Measurements from ENCODE around the gene HECA. TPM values are rescaled to one million over a fixed set of nuclear protein-coding genes. Genes with fewer than 3 reads are reported as not detected.
"Not testable (repeated sequence)": the region's sequence is repeated elsewhere in the genome, so short reads cannot be mapped to it uniquely, and the experiment has no call there.

The HECA gene
- total RNA-seq, 1 experiment from 2014 or later: 11.6 TPM

- Histone ChIP-seq H3K4me3 (no peak overlapping the region), H3K27me3 (ENCODE audit: insufficient read depth, low read depth) (no peaks in the 10 kb centered on the region), H3K36me3 (ENCODE audit: low read depth) (no peaks in the 10 kb centered on the region), H3K4me2 (no peak overlapping the region), H3K9me3 (ENCODE audit: insufficient read depth, low read depth) (peaks cover 21% of the 10 kb centered on the region), H3F3A (ENCODE audit: insufficient read depth, low read depth) (no peaks in the 10 kb centered on the region), H2AFZ (no peak overlapping the region), H3K4me1 (replicated peaks; ENCODE audit: insufficient read depth) (no peaks in the 10 kb centered on the region), H3K9me2 (ENCODE audit: insufficient read depth) (no peaks in the 10 kb centered on the region), H3K27ac (no peak overlapping the region), H3K79me2 (ENCODE audit: low read depth) (no peaks in the 10 kb centered on the region), H4K20me1 (ENCODE audit: insufficient read depth) (no peaks in the 10 kb centered on the region)
- CTCF ChIA-PET: no interaction called here
- TF ChIP-seq, protein P1, sequence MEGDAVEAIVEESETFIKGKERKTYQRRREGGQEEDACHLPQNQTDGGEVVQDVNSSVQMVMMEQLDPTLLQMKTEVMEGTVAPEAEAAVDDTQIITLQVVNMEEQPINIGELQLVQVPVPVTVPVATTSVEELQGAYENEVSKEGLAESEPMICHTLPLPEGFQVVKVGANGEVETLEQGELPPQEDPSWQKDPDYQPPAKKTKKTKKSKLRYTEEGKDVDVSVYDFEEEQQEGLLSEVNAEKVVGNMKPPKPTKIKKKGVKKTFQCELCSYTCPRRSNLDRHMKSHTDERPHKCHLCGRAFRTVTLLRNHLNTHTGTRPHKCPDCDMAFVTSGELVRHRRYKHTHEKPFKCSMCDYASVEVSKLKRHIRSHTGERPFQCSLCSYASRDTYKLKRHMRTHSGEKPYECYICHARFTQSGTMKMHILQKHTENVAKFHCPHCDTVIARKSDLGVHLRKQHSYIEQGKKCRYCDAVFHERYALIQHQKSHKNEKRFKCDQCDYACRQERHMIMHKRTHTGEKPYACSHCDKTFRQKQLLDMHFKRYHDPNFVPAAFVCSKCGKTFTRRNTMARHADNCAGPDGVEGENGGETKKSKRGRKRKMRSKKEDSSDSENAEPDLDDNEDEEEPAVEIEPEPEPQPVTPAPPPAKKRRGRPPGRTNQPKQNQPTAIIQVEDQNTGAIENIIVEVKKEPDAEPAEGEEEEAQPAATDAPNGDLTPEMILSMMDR (conservative IDR thresholded peaks at IDR 0.05): no peak
- TF ChIP-seq EZH2 (IDR thresholded peaks at IDR 0.05; ENCODE audit: low read depth): no peak
- BruUV-seq (replicated peaks): no TSS peak
- intact Hi-C loops (cut with micrococcal nuclease; ENCODE audit: unreplicated experiment): no loop called here
- POLR2A ChIA-PET (ENCODE audit: unreplicated experiment): no interaction called here
- no peak for DNase-seq
Measured at GRCh38 chr6:139205843-139206242, 71.0 kb downstream of the HECA start.

- H4K20me1 ChIP-seq (ENCODE audit: insufficient read depth); H3K36me3 ChIP-seq (ENCODE audit: low read depth); BruUV-seq (replicated peaks); intact Hi-C loops (cut with micrococcal nuclease; ENCODE audit: unreplicated experiment); H3K79me2 ChIP-seq (ENCODE audit: low read depth); CTCF ChIA-PET; H3K27me3 ChIP-seq (ENCODE audit: insufficient read depth, low read depth); H3K4me2 ChIP-seq; POLR2A ChIA-PET (ENCODE audit: unreplicated experiment); H2AFZ ChIP-seq; H3K4me1 ChIP-seq (replicated peaks; ENCODE audit: insufficient read depth); H3F3A ChIP-seq (ENCODE audit: insufficient read depth, low read depth); H3K4me3 ChIP-seq; H3K27ac ChIP-seq; H3K9me2 ChIP-seq (ENCODE audit: insufficient read depth); DNase-seq: not testable (repeated sequence)
- H3K9me3 ChIP-seq (ENCODE audit: insufficient read depth, low read depth): peaks cover 15% of the 10 kb centered on the region
Measured at GRCh38 chr6:139210766-139211165, 75.9 kb downstream of the HECA start.

DNA sequence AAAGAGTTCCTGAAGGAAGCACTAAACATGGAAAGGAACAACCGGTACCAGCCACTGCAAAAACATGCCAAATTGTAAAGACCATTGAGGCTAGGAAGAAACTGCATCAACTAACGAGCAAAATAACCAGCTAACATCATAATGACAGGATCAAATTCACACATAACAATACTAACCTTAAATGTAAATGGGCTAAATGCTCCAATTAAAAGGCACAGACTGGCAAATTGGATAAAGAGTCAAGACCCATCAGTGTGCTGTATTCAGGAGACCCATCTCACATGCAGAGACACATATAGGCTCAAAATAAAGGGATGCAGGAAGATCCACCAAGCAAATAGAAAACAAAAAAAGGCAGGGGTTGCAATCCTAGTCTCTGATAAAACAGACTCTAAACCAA lies 77.6 kb downstream of the HECA start:
- H3K27ac ChIP-seq; POLR2A ChIA-PET (ENCODE audit: unreplicated experiment); H3K27me3 ChIP-seq (ENCODE audit: insufficient read depth, low read depth); H3K4me3 ChIP-seq; BruUV-seq (replicated peaks); H3K9me3 ChIP-seq (ENCODE audit: insufficient read depth, low read depth); H3K4me2 ChIP-seq; H3K9me2 ChIP-seq (ENCODE audit: insufficient read depth); H2AFZ ChIP-seq; H3K36me3 ChIP-seq (ENCODE audit: low read depth); DNase-seq; H4K20me1 ChIP-seq (ENCODE audit: insufficient read depth); intact Hi-C loops (cut with micrococcal nuclease; ENCODE audit: unreplicated experiment); CTCF ChIA-PET; H3K79me2 ChIP-seq (ENCODE audit: low read depth); H3K4me1 ChIP-seq (replicated peaks; ENCODE audit: insufficient read depth); H3F3A ChIP-seq (ENCODE audit: insufficient read depth, low read depth): not testable (repeated sequence)

DNA sequence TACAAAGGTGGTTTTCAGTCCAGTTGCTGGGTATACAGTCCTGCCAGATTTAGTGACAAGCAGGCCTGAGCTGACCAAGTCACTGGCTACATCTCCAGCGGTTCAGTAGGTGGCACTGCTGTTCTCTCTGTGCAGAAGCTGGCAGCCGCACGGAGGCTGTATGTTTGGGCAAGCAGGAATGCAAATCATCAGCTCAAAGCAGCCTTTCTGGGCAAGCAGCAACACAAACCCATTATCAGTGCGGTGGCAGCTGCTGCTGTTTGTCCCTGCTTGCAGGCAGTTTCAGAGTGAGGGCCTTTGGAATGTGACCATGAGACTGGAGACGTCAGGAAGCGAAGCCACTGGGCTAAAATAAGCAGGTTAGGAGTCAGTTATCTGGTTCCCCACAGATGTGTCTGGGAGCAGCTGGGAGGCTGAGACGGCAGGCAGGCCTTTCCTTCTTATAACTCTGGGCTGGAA lies 84.4 kb downstream of the HECA start:
- TF ChIP-seq EZH2 (IDR thresholded peaks at IDR 0.05; ENCODE audit: low read depth): no peak
- TF ChIP-seq, protein P1 (conservative IDR thresholded peaks at IDR 0.05): peak; percentile 86
- no peak overlapping the region for H3K4me3 ChIP-seq
- no peak overlapping the region for H3K27ac ChIP-seq
- no peak overlapping the region for H3K4me2 ChIP-seq
- H4K20me1 ChIP-seq (ENCODE audit: insufficient read depth): no peaks in the 10 kb centered on the region
- intact Hi-C loops (cut with micrococcal nuclease; ENCODE audit: unreplicated experiment): loop anchor here (1.0 kb wide), 3 partner anchors 145 to 405 kb away; no protein-coding TSS in a partner anchor
- no peaks in the 10 kb centered on the region; the same call in 1 of the 2 replicates for H3K9me2 ChIP-seq (ENCODE audit: insufficient read depth)
- no peaks in the 10 kb centered on the region for H3K36me3 ChIP-seq (ENCODE audit: low read depth)
- H3K4me1 ChIP-seq (replicated peaks; ENCODE audit: insufficient read depth): no peaks in the 10 kb centered on the region
- no peaks in the 10 kb centered on the region for H3K79me2 ChIP-seq (ENCODE audit: low read depth)
- no peaks in the 10 kb centered on the region for H3K27me3 ChIP-seq (ENCODE audit: insufficient read depth, low read depth)
- CTCF ChIA-PET: interaction anchor here (0.6 to 1.1 kb wide), 4 partner anchors 11 to 175 kb away, joined by 3 to 12 read pairs (median 6); no protein-coding TSS in a partner anchor
- H3K9me3 ChIP-seq (ENCODE audit: insufficient read depth, low read depth): no peaks in the 10 kb centered on the region
- POLR2A ChIA-PET (ENCODE audit: unreplicated experiment): interaction anchor here (0.6 kb wide), 1 partner anchor 188 kb away, joined by 3 read pairs; no protein-coding TSS in a partner anchor
- H2AFZ ChIP-seq: no peak overlapping the region
- no TSS peak for BruUV-seq (replicated peaks)
- no peaks in the 10 kb centered on the region for H3F3A ChIP-seq (ENCODE audit: insufficient read depth, low read depth)
- DNase-seq: peak; percentile 61 to 71

Data from PC-9 (cell line).